Cardiac fibroblast (primary cell): ENCODE results near the gene DGKZ.

Experiments used
- DNase-seq, 2 donors: peaks; one replicate each; pipeline versions ENCODE4 v3.0.0 to v3.0.0-alpha.2; 2010; ENCODE audit warnings: low read depth in 2 of 2
- H3K4me3 ChIP-seq, 2 donors: replicated peaks in 1 of 2; 1 replicate in 1 of 2; 2 replicates in 1 of 2; pipeline ENCODE4 v1.5.1; 2011; ENCODE audit warnings: low read depth in 2 of 2, low read length in 2 of 2, mild to moderate bottlenecking in 2 of 2, moderate library complexity in 1 of 2
- CTCF ChIP-seq: IDR thresholded peaks from one replicate; pipeline ENCODE4 v1.5.1; 2011; ENCODE audit warnings: low read depth, mild to moderate bottlenecking, low read length, inconsistent platforms

Gene DGKZ

GRCh38 chr11:46389450-46390330 is 42.4 kb downstream of the DGKZ start:
- peak; percentile 68 to 69 for DNase-seq
- peak overlapping the region; percentile 54 to 58 for H3K4me3 ChIP-seq

DNA sequence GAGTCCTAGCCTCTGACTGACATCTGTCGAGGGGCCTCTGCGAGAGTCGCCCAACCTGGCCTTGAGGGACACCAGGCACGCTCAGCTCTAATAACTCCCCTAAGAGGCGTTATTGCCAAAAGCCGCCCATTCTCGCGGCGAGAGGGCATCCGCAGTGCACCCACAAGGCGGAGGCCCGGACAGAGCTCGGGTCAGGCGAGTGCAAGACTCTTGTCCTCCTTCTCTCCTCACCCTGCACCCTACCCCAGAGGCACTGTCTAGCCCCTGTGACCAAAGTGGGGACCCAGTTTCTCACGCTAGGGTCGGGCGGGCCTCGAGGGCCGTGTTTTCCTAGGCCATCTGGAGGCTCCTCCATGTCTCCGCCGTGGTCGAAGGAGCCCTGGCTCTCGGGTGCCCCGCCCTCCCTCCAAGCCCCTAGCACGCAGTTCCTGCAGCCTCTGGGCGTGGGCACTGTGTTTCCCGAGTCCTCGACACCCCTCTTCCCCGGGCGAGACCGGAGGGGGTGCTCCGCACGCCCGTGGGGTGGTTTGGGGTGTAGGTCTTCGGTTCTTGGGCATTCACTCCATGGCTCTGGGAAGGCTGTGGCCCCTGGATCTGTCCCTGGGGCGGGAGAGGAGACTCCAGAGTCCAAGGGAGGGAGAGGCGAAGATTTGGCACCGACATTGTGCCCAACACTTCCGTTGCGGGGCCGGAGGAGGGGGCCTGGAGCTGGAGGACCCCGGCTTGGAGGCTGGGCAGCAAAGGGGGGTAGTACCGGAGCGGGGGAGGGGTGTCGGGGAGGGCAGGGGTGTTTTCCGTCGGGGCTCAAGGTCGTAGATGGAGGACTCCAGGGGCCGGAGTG is 43.3 kb downstream of the DGKZ start:
- DNase-seq, result no peak
- no peak for TF ChIP-seq CTCF
- H3K4me3 ChIP-seq, result no peak overlapping the region

More at GRCh38 chr11:46389450-46390330, 42.4 kb downstream of the DGKZ start:
- peak; percentile 79 for TF ChIP-seq CTCF

- TF ChIP-seq CTCF, result no peak
- H3K4me3 ChIP-seq, result peak overlapping the region; percentile 23 to 48
- no peak for DNase-seq
These were observed 43.9 kb downstream of the DGKZ start for GRCh38 chr11:46391186-46391577.

DNA sequence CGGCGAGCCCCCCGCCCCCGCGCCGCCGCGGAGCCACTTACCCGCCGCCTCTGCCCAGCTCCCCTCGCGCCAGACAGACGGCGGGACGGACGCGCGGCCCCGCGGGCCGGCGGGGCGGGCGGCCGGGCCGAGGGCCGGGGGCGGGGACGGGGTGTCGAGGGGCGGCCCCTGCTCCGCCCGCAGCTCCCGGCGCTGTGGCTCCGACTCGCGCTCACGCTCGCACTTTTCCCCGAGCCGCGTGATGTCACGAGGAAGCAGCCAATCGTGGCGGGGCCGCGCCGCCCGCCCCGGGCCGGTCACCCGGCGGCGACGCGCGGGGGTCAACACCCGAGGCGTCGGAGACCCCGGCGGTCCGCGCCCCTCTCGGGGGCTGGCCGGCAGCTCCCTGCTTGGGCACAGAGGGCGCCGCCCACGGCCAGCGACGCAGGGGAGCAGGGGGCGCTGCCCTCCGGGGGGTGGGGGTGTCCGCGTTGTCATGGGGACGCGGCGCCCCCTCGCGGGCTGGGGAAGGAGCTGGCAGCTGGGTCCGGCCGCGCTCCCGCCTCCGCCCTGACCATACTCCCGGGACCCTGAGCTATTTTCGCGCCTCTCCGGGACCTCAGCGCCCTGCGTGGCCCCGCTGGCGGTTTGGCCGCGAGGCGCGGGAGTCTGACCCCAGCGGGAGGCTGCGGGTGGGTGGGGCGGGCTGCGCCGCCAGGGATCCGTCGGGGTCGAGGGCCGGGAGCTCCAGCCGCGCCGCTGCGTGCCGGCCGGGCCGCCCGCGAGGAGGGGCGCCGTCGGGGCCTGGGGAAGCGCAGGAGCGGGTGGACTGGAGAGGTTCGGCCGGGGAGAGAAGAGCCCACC is 44.5 kb downstream of the DGKZ start, which contains the start of gene CHRM4:
TSS of gene CHRM4 (minus strand) at position 199 of the 843 bp plus-strand sequence. CDS start 5,219 bp downstream, outside the sequence.
- DNase-seq, result peak in 1 of 2 donors; percentile 39
- peak; percentile 3 for TF ChIP-seq CTCF
- peak within 1 kb of the TSS; percentile 42 to 48 for H3K4me3 ChIP-seq

GRCh38 chr11:46392421-46393230 is 45.4 kb downstream of the DGKZ start:
- peak; percentile 76 to 83 for DNase-seq
- TF ChIP-seq CTCF, result no peak
- H3K4me3 ChIP-seq, result peak overlapping the region; percentile 42 to 48
